Liver (tissue), 9 donors: ENCODE data around the gene OSCP1. TPM values are rescaled to one million over a fixed set of nuclear protein-coding genes. Genes with fewer than 3 reads are reported as not detected.

Source experiments
- DNase-seq: peaks from one replicate; pipeline ENCODE4 v3.0.0-alpha.2; 2017; ENCODE audit warnings: low spot score
- H3K27ac ChIP-seq, 2 donors: one replicate each; pipeline ENCODE4 v1.7.0; 2013; ENCODE audit warnings: inconsistent platforms in 2 of 2, low read length in 2 of 2, control low read depth in 1 of 2, low read depth in 1 of 2, mild to moderate bottlenecking in 1 of 2
- H3K27me3 ChIP-seq, 4 donors: one replicate each; pipeline versions ENCODE4 v1.6.1 to v1.7.0; 2013; ENCODE audit warnings: low read length in 3 of 4, inconsistent platforms in 1 of 4, mild to moderate bottlenecking in 1 of 4, moderate library complexity in 1 of 4; ENCODE audit not compliant: control insufficient read depth in 4 of 4, insufficient read depth in 4 of 4
- H3K36me3 ChIP-seq, 4 donors: one replicate each; pipeline versions ENCODE4 v1.6.1 to v1.7.0; 2013; ENCODE audit warnings: low read length in 3 of 4, mild to moderate bottlenecking in 3 of 4, low read depth in 1 of 4, moderate library complexity in 1 of 4; ENCODE audit not compliant: control insufficient read depth in 4 of 4, insufficient read depth in 3 of 4
- H3K4me1 ChIP-seq, 4 donors: one replicate each; pipeline versions ENCODE4 v1.6.1 to v1.7.0; 2013; ENCODE audit warnings: low read length in 3 of 4, mild to moderate bottlenecking in 3 of 4, moderate library complexity in 1 of 4; ENCODE audit not compliant: control insufficient read depth in 4 of 4, insufficient read depth in 4 of 4
- H3K4me3 ChIP-seq, 3 donors: one replicate each; pipeline versions ENCODE4 v1.6.1 to v1.7.0; 2013; ENCODE audit warnings: low read length in 3 of 3, control low read depth in 1 of 3, low read depth in 1 of 3, mild to moderate bottlenecking in 1 of 3
- H3K9ac ChIP-seq, 2 donors: one replicate each; pipeline ENCODE4 v1.7.0; 2013; ENCODE audit warnings: low read length in 2 of 2, mild to moderate bottlenecking in 2 of 2, moderate library complexity in 2 of 2, control low read depth in 1 of 2, low read depth in 1 of 2
- H3K9me3 ChIP-seq, 4 donors: one replicate each; pipeline versions ENCODE4 v1.6.1 to v1.7.0; 2013; ENCODE audit warnings: low read length in 3 of 4; ENCODE audit not compliant: control insufficient read depth in 4 of 4
- ATF3 ChIP-seq: IDR thresholded peaks from 2 replicates; pipeline ENCODE4 v1.6.1; 2016; ENCODE audit warnings: antibody characterized with exemption
- CTCF ChIP-seq: fragments of 150-350 bp; IDR thresholded peaks from 2 replicates; pipeline ENCODE4 v1.5.1; 2017; ENCODE audit warnings: improper control_type of control experiment, low read depth, low read length; ENCODE audit not compliant: missing input control
- EGR1 ChIP-seq, 2 donors: IDR thresholded peaks; 2 replicates each; pipeline ENCODE4 v1.6.1; 2016 to 2018; ENCODE audit warnings: antibody characterized with exemption in 2 of 2, low read depth in 2 of 2
- FOXA1 ChIP-seq: IDR thresholded peaks from 2 replicates; pipeline ENCODE4 v1.6.1; 2016; ENCODE audit warnings: antibody characterized with exemption
- FOXA2 ChIP-seq: IDR thresholded peaks from 2 replicates; pipeline ENCODE4 v1.6.1; 2016; ENCODE audit warnings: antibody characterized with exemption
- GABPA ChIP-seq, 2 donors: IDR thresholded peaks in 1 of 2; conservative IDR thresholded peaks in 1 of 2; 2 replicates each; pipeline ENCODE4 v1.6.1; 2016; ENCODE audit warnings: antibody characterized with exemption in 2 of 2, mild to moderate bottlenecking in 1 of 2, moderate library complexity in 1 of 2
- HNF4A ChIP-seq, 2 donors: conservative IDR thresholded peaks; 2 replicates each; pipeline ENCODE4 v1.6.1; 2016; ENCODE audit warnings: antibody characterized with exemption in 2 of 2, mild to moderate bottlenecking in 2 of 2
- HNF4G ChIP-seq: IDR thresholded peaks from 2 replicates; pipeline ENCODE4 v1.6.1; 2016; ENCODE audit warnings: antibody characterized with exemption
- JUND ChIP-seq, 2 donors: IDR thresholded peaks; 2 replicates each; pipeline ENCODE4 v1.6.1; 2016; ENCODE audit warnings: antibody characterized with exemption in 2 of 2
- MAX ChIP-seq: IDR thresholded peaks from 2 replicates; pipeline ENCODE4 v1.6.1; 2016; ENCODE audit warnings: antibody characterized with exemption
- NR2F2 ChIP-seq: IDR thresholded peaks from 2 replicates; pipeline ENCODE4 v1.6.1; 2016; ENCODE audit warnings: antibody characterized with exemption
- RAD21 ChIP-seq, 2 donors: IDR thresholded peaks; 2 replicates each; pipeline ENCODE4 v1.6.1; 2016; ENCODE audit warnings: antibody characterized with exemption in 2 of 2, mild to moderate bottlenecking in 2 of 2
- REST ChIP-seq: IDR thresholded peaks from 2 replicates; pipeline ENCODE4 v1.6.1; 2016; ENCODE audit warnings: antibody characterized with exemption, mild to moderate bottlenecking
- RXRA ChIP-seq, 2 donors: IDR thresholded peaks; 2 replicates each; pipeline ENCODE4 v1.6.1; 2017 to 2018; ENCODE audit warnings: antibody characterized with exemption in 2 of 2, mild to moderate bottlenecking in 1 of 2
- SP1 ChIP-seq: IDR thresholded peaks from 2 replicates; pipeline ENCODE4 v1.6.1; 2018; ENCODE audit warnings: antibody characterized with exemption, mild to moderate bottlenecking
- TAF1 ChIP-seq: conservative IDR thresholded peaks from 2 replicates; pipeline ENCODE4 v1.6.1; 2016; ENCODE audit warnings: antibody characterized with exemption, mild to moderate bottlenecking
- YY1 ChIP-seq: IDR thresholded peaks from 2 replicates; pipeline ENCODE4 v1.6.1; 2016; ENCODE audit warnings: antibody characterized with exemption, mild to moderate bottlenecking
- ZBTB33 ChIP-seq: IDR thresholded peaks from 2 replicates; pipeline ENCODE4 v1.6.1; 2016; ENCODE audit warnings: antibody characterized with exemption
- WGBS: extraction: QIAGEN DNeasy Blood & Tissue Kit; methylation state at CpG from one replicate; pipeline ENCODE4 v1.1.7; 2013; 5-methylcytosine and 5-hydroxymethylcytosine counted together
- polyA plus RNA-seq, 2 donors: library from polyadenylated mRNA; stranded (reverse) in 1 of 2; unstranded in 1 of 2; fragments of 200-250 nt in 1 of 2; fragments of >200 nt in 1 of 2; fragmentation: Nextera tagmentation in 1 of 2; extraction: Ambion mirVana in 1 of 2; gene quantifications; one replicate each; pipeline versions ENCODE4 v1.2.1 to v1.2.3, GENCODE V29; 2013 to 2015
- total RNA-seq, 2 donors: library from RNA; depleted of rRNA; stranded (reverse); fragments of >200 nt; gene quantifications; one replicate each; pipeline ENCODE4 v1.2.3, GENCODE V29; 2014
- donor health status: healthy.
- donor health status: healthy.
- donor health status: healthy.
- donor health status: healthy.
- donor health status: healthy.

OSCP1 gene
- total and polyA plus RNA-seq, 4 donors: 1.1 to 1.7 (median 1.5) TPM

- no peak for DNase-seq
- Histone ChIP-seq H3K27me3 (no peaks in the 10 kb centered on the region), H3K9ac (no peak overlapping the region), H3K9me3 (no peaks in the 10 kb centered on the region), H3K36me3 (no peaks in the 10 kb centered on the region), H3K4me1 (no peaks in the 10 kb centered on the region), H3K4me3 (no peak overlapping the region), H3K27ac (no peak overlapping the region)
- 74% methylated on average over 1 of the region's 1 CpG for WGBS
- no peak for TF ChIP-seq FOXA1
- no peak for TF ChIP-seq REST
- no peak for TF ChIP-seq NR2F2
- TF ChIP-seq RAD21 (IDR thresholded peaks at IDR 0.05): no peak
- no peak for TF ChIP-seq MAX
- no peak for TF ChIP-seq ZBTB33
These were observed 17.1 kb downstream of the OSCP1 start for GRCh38 chr1:36433102-36433501.

GRCh38 chr1:36432616-36433015 lies 17.6 kb downstream of the OSCP1 start:
- no peak for DNase-seq
- TF ChIP-seq TAF1 (no peak), RAD21 (IDR thresholded peaks at IDR 0.05) (no peak), MAX (no peak), HNF4G (no peak), YY1 (no peak), CTCF (no peak), FOXA1 (no peak), EGR1 (IDR thresholded peaks at IDR 0.05; ENCODE audit: low read depth in 2 of 2) (no peak), SP1 (no peak), NR2F2 (no peak), FOXA2 (no peak), GABPA (IDR thresholded peaks at IDR 0.05 in 1 of 2, conservative IDR thresholded peaks at IDR 0.05 in 1 of 2) (no peak), REST (no peak), HNF4A (conservative IDR thresholded peaks at IDR 0.05) (no peak), JUND (IDR thresholded peaks at IDR 0.05) (no peak), ZBTB33 (no peak), RXRA (IDR thresholded peaks at IDR 0.05) (no peak), ATF3 (no peak)
- 66% methylated on average over 4 of the region's 4 CpGs for WGBS
- Histone ChIP-seq H3K36me3 (no peaks in the 10 kb centered on the region), H3K27ac (no peak overlapping the region), H3K9me3 (no peaks in the 10 kb centered on the region), H3K27me3 (no peaks in the 10 kb centered on the region), H3K9ac (no peak overlapping the region), H3K4me3 (no peak overlapping the region), H3K4me1 (no peaks in the 10 kb centered on the region)
